GM21619 (cell line): ENCODE results near the gene CD200R1L.

Source experiments
- ATAC-seq: cut with Tn5 transposase; IDR thresholded peaks from one replicate; pipeline ENCODE4 v1.9.1; 2021; ENCODE audit not compliant: unreplicated experiment

The CD200R1L gene

DNA sequence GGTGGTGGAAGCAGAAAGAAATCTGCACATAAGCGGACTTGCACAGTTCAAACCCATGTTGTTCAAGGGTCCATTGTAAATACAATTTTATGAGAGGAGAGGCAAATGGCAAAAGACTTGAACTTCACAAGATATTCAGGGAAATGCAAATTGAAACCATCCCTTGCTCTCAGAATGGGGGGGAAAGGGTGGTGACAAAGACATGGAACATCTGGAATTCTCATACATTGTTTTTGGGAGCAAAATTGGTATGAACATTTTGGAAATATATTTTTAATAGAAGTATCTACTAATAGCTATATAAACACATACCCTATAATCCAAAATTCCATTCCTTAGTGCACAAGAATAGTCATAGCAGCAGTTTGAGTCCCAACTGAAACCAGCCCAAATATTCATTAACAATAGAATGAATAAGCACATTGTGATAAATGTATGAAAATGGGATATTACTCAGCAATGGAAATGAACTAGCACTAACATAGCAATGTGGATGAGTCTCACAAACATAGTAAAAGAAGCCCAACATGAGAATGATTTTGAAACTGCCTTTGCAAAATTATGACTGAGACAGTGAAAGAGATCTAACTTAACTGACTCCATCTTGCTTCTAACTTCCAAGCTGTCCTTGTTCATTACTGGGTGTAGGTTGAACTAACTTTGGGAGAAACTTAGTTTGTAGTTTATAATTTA, 77.2 kb downstream of the CD200R1L start:
- ATAC-seq, result no peak

DNA sequence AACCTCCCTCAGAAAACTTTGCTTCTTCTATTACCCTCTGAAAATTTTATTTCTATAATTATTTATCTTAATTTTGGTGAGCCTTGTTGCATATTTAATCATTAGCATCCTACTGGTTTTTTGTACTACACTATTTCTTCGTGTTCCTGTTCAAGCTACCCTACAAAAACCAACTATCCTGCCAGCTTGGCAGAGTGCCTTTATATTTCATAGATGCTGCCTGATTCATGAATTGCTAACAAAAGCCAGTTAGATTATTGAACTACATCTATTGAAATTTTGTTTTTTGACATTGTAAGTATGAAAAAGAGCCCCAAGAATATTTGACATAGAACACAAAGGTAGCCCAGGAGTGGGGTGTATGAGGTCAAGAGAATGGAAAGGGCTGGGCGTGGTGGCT, 78.9 kb downstream of the CD200R1L start:
- ATAC-seq, result no peak

DNA sequence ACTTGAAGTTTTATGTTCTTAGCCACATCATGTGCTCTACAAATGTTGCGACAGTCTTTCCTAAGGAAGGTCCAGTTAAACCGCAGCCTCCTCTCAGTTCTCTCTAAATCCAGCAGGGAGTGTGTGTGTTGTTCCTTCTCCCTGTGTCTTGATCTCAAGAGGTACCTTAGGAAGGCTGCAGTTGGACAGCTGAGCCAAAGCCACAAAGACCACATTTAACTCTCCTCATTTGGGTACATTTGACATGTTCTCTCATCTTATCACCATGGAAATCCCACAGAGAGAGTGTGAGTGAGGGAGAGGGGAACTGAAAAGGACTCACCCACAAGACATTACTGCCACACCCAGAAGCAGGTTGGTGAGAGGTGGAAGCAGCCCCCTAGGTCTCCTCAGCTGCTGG, 79.5 kb downstream of the CD200R1L start:
- peak; percentile 68 for ATAC-seq
